Neural progenitor cell (in vitro differentiated cells): Measurements from ENCODE around the gene ALDH6A1. TPM values are rescaled to one million over a fixed set of nuclear protein-coding genes. Genes with fewer than 3 reads are reported as not detected.

Experiments
- DNase-seq: peaks from one replicate; pipeline ENCODE4 v3.0.0-alpha.2; 2016; ENCODE audit warnings: low spot score
- H2AFZ ChIP-seq: fragments of 200-600 bp; sonication (generic); replicated peaks from 2 replicates; pipeline ENCODE4 v1.6.1; 2016; ENCODE audit warnings: antibody characterized with exemption
- H3F3A ChIP-seq: fragments of 200-600 bp; sonication (generic); 2 replicates; pipeline ENCODE4 v1.6.1; 2016; ENCODE audit warnings: antibody characterized with exemption, low read depth
- H3K27ac ChIP-seq: fragments of 200-600 bp; sonication (generic); 2 replicates; pipeline ENCODE4 v1.5.1; 2016; ENCODE audit warnings: mild to moderate bottlenecking
- H3K27me3 ChIP-seq: fragments of 200-600 bp; sonication (generic); 2 replicates; pipeline ENCODE4 v1.6.1; 2016; ENCODE audit warnings: mild to moderate bottlenecking, moderate library complexity
- H3K36me3 ChIP-seq: fragments of 200-600 bp; sonication (generic); 2 replicates; pipeline ENCODE4 v1.5.1; 2016
- H3K4me1 ChIP-seq: fragments of 200-600 bp; sonication (generic); 2 replicates; pipeline ENCODE4 v1.6.1; 2016; ENCODE audit warnings: mixed run types
- H3K4me2 ChIP-seq: fragments of 200-600 bp; sonication (generic); 2 replicates; pipeline ENCODE4 v1.6.1; 2016
- H3K4me3 ChIP-seq: fragments of 200-600 bp; sonication (generic); 2 replicates; pipeline ENCODE4 v1.5.1; 2016
- H3K79me2 ChIP-seq: fragments of 200-600 bp; sonication (generic); 2 replicates; pipeline ENCODE4 v1.6.1; 2016; ENCODE audit warnings: low read depth
- H3K9ac ChIP-seq: fragments of 200-600 bp; sonication (generic); 2 replicates; pipeline ENCODE4 v1.6.1; 2016
- H3K9me3 ChIP-seq: fragments of 200-600 bp; sonication (generic); 2 replicates; pipeline ENCODE4 v1.5.1; 2016; ENCODE audit warnings: low read depth
- H4K20me1 ChIP-seq: fragments of 200-600 bp; sonication (generic); 2 replicates; pipeline ENCODE4 v1.6.1; 2016; ENCODE audit warnings: low read depth
- H3K27ac Mint-ChIP-seq: 3 replicates; pipeline ENCODE4 v1.8.0; 2021; ENCODE audit warnings: mixed read lengths
- H3K27me3 Mint-ChIP-seq: 2 replicates; pipeline ENCODE4 v1.8.0; 2022; ENCODE audit warnings: low read depth, mild to moderate bottlenecking, inconsistent platforms, moderate library complexity, mixed read lengths; ENCODE audit not compliant: insufficient read depth
- H3K36me3 Mint-ChIP-seq: 3 replicates; pipeline ENCODE4 v1.8.0; 2021; ENCODE audit warnings: mixed read lengths
- H3K4me1 Mint-ChIP-seq: 3 replicates; pipeline ENCODE4 v1.8.0; 2021; ENCODE audit warnings: mixed read lengths
- H3K4me3 Mint-ChIP-seq: 3 replicates; pipeline ENCODE4 v1.8.0; 2021; ENCODE audit warnings: mild to moderate bottlenecking, moderate library complexity, mixed read lengths
- H3K9me3 Mint-ChIP-seq: 3 replicates; pipeline ENCODE4 v1.8.0; 2020; ENCODE audit warnings: mixed read lengths
- CTCF ChIP-seq: fragments of 200-600 bp; sonication (generic); IDR thresholded peaks from 2 replicates; pipeline ENCODE4 v1.5.1; 2017; ENCODE audit warnings: antibody characterized with exemption, mild to moderate bottlenecking
- EZH2 ChIP-seq: fragments of 200-600 bp; sonication (generic); IDR thresholded peaks from 2 replicates; pipeline ENCODE4 v1.6.1; 2017; ENCODE audit warnings: antibody characterized with exemption, mild to moderate bottlenecking, moderate library complexity
- EZH2phosphoT487 ChIP-seq: fragments of 200-600 bp; sonication (generic); IDR thresholded peaks from 2 replicates; pipeline ENCODE4 v1.6.1; 2017; ENCODE audit warnings: antibody characterized with exemption
- total RNA-seq: library from RNA; depleted of rRNA; stranded (reverse); fragments of >200 nt; gene quantifications from 2 replicates; pipeline ENCODE4 v1.2.3, GENCODE V29; 2015; ENCODE audit warnings: low replicate concordance

The ALDH6A1 gene
- total RNA-seq, 1 donor from 2014 or later = 64.0 TPM

- peaks cover 20% of the 10 kb centered on the region for H3K4me1 Mint-ChIP-seq
- H2AFZ ChIP-seq = peak overlapping the region; percentile 18
- H3K9ac ChIP-seq = peak overlapping the region; percentile 96
- H3K27me3 ChIP-seq = no peaks in the 10 kb centered on the region
- no peak for DNase-seq
- H3K27me3 Mint-ChIP-seq = no peaks in the 10 kb centered on the region
- H3K27ac ChIP-seq = peak overlapping the region; percentile 93
- H4K20me1 ChIP-seq = peaks cover under 1% of the 10 kb centered on the region
- peaks cover 3% of the 10 kb centered on the region for H3K36me3 Mint-ChIP-seq
- peaks cover 74% of the 10 kb centered on the region for H3K79me2 ChIP-seq
- no peaks in the 10 kb centered on the region for H3K36me3 ChIP-seq
- no peak for TF ChIP-seq CTCF
- TF ChIP-seq EZH2 = no peak
- no peak for TF ChIP-seq EZH2phosphoT487
- H3K9me3 Mint-ChIP-seq = no peaks in the 10 kb centered on the region
- peaks cover 14% of the 10 kb centered on the region for H3F3A ChIP-seq
- H3K4me3 ChIP-seq = peak overlapping the region; percentile 94
- peak overlapping the region; percentile 98 for H3K4me2 ChIP-seq
- peak overlapping the region; percentile 99 for H3K4me3 Mint-ChIP-seq
- peak overlapping the region; percentile 93 for H3K27ac Mint-ChIP-seq
- no peaks in the 10 kb centered on the region for H3K9me3 ChIP-seq
- peaks cover 18% of the 10 kb centered on the region for H3K4me1 ChIP-seq
Observed at GRCh38 chr14:74083784-74084276, 423 bp downstream of the ALDH6A1 start.

GRCh38 chr14:74083161-74083560 is 1.1 kb downstream of the ALDH6A1 start:
- H4K20me1 ChIP-seq = no peaks in the 10 kb centered on the region
- peaks cover 20% of the 10 kb centered on the region for H3K4me1 ChIP-seq
- peaks cover 16% of the 10 kb centered on the region for H3F3A ChIP-seq
- Mint-ChIP-seq H3K4me3 (peak overlapping the region; percentile 99), H3K27ac (no peak overlapping the region), H3K9me3 (no peaks in the 10 kb centered on the region), H3K36me3 (peaks cover 3% of the 10 kb centered on the region), H3K4me1 (peaks cover 20% of the 10 kb centered on the region), H3K27me3 (no peaks in the 10 kb centered on the region)
- peaks cover 74% of the 10 kb centered on the region for H3K79me2 ChIP-seq
- peak; percentile 7 for DNase-seq
- no peaks in the 10 kb centered on the region for H3K36me3 ChIP-seq
- no peaks in the 10 kb centered on the region for H3K9me3 ChIP-seq
- TF ChIP-seq EZH2phosphoT487 = no peak
- no peak for TF ChIP-seq EZH2
- TF ChIP-seq CTCF = no peak
- peak overlapping the region; percentile 98 for H3K4me2 ChIP-seq
- H3K27ac ChIP-seq = no peak overlapping the region
- peak overlapping the region; percentile 94 for H3K4me3 ChIP-seq
- no peaks in the 10 kb centered on the region for H3K27me3 ChIP-seq
- no peak overlapping the region for H2AFZ ChIP-seq
- peak overlapping the region; percentile 96 for H3K9ac ChIP-seq

GRCh38 chr14:74081491-74081890 is 2.8 kb downstream of the ALDH6A1 start:
- Histone ChIP-seq H4K20me1 (peaks cover 5% of the 10 kb centered on the region), H3K79me2 (peaks cover 72% of the 10 kb centered on the region), H3K4me3 (no peak overlapping the region), H3K9ac (no peak overlapping the region), H3K4me1 (peaks cover 35% of the 10 kb centered on the region), H2AFZ (no peak overlapping the region), H3F3A (peaks cover 33% of the 10 kb centered on the region), H3K9me3 (no peaks in the 10 kb centered on the region), H3K27ac (no peak overlapping the region), H3K27me3 (no peaks in the 10 kb centered on the region), H3K36me3 (no peaks in the 10 kb centered on the region), H3K4me2 (no peak overlapping the region)
- Mint-ChIP-seq H3K9me3 (peaks cover 8% of the 10 kb centered on the region), H3K27ac (no peak overlapping the region), H3K36me3 (peaks cover 9% of the 10 kb centered on the region), H3K27me3 (no peaks in the 10 kb centered on the region), H3K4me3 (no peak overlapping the region), H3K4me1 (peaks cover 30% of the 10 kb centered on the region)
- TF ChIP-seq EZH2phosphoT487 = no peak
- TF ChIP-seq EZH2 = no peak
- TF ChIP-seq CTCF = no peak
- DNase-seq = no peak
